SK-N-MC (cell line): ENCODE data around the gene ABCA7.

Source experiments
- EZH2 ChIP-seq: fragments of 200-600 bp; sonication (generic); IDR thresholded peaks from one replicate; pipeline ENCODE4 v1.6.1; 2017; ENCODE audit warnings: antibody characterized with exemption
- FOXP2 ChIP-seq: optimal IDR thresholded peaks from 2 replicates; pipeline ENCODE3; 2011; ENCODE audit warnings: mild to moderate bottlenecking, moderate library complexity; ENCODE audit not compliant: insufficient read depth; ENCODE audit errors: extremely low read length, control extremely low read depth
- POLR2AphosphoS5 ChIP-seq: IDR thresholded peaks from 2 replicates; pipeline ENCODE4 v1.6.1; 2012; ENCODE audit warnings: mild to moderate bottlenecking, low read depth, low read length, borderline replicate concordance

GRCh38 chr19:1079566-1080111 is 39.7 kb downstream of the ABCA7 start:
- TF ChIP-seq EZH2 (no peak), POLR2AphosphoS5 (no peak), FOXP2 (no peak)
